ENCODE data around the gene KIFBP.
"Not testable (repeated sequence)": the region's sequence is repeated elsewhere in the genome, so short reads cannot be mapped to it uniquely, and the experiment has no call there.

Gene KIFBP

GRCh38 chr10:69005704-69006485, 17.3 kb downstream of the KIFBP start:
- DNase-seq (ENCODE audit: low spot score): no peak

DNA sequence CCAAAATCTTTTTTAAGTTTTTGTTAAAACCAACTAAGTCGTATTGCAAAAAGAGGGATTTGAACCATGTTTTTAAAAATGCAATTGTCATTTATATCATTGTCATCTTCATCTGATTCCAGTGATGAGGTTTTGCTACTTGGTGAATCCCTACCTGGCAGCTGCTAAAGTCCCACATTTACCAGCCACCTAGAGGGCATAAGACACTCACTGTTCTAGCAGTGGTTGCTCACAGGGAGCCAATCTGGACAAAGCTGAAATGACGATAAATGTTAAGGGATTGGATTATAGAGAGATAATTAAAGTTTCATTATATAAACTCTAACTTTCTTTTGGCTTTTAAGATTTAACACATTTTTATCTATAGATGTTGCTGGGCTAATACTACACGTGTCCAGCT, 18.7 kb downstream of the KIFBP start:
- DNase-seq (ENCODE audit: low spot score): no peak

DNA sequence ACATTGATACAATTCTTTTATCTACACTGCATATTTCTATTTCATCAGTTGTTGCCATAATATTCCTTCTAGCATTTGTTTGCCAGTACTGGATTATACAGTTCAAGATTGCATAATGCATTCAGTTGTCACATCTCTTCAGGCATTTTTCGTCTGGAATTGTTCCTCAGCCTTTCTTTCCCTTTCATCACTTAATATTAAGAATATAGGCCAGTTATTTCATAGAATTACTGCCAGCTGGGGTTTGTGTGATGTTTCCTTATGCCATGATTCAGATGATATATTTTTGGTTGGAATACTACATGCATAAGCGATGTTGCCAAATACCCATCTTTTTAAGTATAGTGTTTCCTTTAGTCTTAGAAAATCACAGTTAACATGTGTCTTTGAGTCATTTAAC, 20.8 kb downstream of the KIFBP start:
- no peak for DNase-seq (ENCODE audit: low spot score)

DNA sequence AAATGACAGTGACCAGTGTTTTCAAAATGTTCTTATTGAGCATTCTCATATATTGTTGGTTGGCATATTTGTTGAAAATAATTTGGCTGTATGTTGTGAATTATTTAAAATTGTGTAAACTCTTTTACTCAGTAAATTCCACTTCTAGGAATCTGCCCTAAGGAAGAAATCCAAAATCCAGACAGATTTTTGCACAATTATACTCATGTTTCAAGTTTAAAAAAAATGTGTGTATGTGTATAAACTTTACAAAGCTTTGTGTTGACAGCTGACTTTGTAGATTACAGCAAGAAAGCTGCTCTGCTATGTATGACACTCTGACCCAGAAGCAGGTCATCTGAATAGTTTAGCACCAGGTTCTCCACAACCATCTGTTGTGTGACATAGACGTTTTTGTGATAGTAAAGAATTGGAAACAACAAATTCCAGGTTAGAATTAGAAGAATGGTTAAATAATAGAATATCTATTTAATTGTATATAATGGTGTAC, 21.6 kb downstream of the KIFBP start:
- no peak for DNase-seq (ENCODE audit: low spot score)

DNA sequence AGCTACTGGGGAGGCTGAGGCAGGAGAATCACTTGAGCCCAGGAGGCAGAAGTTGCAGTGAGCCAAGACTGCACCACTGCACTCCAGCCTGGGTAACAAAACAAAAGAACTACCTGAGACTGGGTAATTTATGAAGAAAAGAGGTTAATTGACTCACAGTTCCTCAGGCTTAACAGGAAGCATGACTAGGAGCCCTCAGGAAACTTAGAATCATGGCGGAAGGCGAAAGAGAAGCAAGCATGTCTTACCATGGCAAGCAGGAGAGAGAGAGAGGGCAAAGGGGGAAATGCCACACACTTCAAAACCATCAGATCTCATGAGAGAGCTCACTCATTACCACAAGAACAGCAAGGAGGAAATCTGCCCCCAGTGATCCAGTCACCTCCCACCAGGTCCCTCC, 24.2 kb downstream of the KIFBP start:
- DNase-seq (ENCODE audit: low spot score): not testable (repeated sequence)

DNA sequence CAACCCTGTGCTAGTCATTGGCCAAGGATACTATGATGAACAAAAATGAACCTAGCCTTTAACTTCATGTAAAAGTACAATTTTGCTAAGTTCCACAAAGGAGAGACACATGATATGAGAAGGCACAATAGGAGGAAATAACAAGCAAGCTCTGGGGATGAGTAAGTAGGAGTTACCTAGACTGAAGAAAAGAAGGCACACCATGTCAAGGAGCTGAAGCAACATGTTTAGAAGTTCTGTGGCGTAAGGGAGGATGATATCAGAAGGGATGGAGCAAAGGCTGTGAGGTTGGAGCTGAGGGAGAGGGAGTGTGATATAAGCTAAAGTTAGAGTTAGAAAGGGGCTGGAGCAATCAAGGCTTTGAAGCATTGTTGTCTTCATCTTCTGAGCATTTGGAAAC, 25.6 kb downstream of the KIFBP start:
- DNase-seq (ENCODE audit: low spot score): no peak

- no peak for DNase-seq (ENCODE audit: low spot score)
Observed at GRCh38 chr10:69018613-69019012, 30.0 kb downstream of the KIFBP start.

- DNase-seq (ENCODE audit: low spot score): no peak
Observed at GRCh38 chr10:69022611-69023010, 34.0 kb downstream of the KIFBP start.

- no peak for DNase-seq (ENCODE audit: low spot score)
Observed at GRCh38 chr10:69025370-69025896, 36.8 kb downstream of the KIFBP start.

DNA sequence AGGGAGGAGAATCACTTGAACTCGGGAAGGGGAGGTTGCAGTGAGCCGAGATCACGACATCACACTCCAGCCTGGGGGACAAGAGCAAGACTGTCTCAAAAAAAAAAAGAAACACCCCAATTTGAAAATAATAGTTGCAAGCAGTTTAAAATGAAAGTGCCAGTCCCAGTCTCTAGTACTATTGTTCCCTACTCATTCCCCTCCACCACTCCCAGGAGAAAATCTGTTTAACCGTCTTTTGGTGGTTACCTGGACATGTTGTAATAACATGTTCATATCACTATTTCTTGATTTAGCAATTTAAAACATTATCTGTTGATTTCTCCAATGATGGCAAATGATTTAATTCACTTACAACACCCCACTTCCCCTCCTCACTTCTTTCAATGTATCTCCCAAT, 44.7 kb downstream of the KIFBP start:
- no peak for DNase-seq (ENCODE audit: low spot score)

GRCh38 chr10:69037489-69037888, 48.9 kb downstream of the KIFBP start:
- no peak for DNase-seq (ENCODE audit: low spot score)

DNA sequence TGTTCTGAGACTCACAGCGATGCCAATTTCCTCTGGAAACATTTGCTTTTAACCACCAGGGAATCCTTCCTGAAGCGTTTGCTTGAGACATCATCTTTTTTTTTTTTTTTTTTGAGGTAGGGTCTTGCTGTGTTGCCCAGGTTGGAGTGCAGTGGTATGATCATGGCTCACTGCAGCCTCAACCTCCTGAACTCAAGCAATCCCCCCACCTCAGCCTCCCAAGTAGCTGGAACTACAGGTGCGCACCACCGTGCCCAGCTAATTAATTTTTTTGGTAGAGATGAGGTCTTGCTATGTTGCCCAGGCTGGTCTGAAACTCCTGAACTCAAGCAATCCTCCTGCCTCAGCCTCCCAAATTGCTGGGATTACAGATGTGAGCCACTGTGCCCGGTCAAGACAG, 52.3 kb downstream of the KIFBP start:
- not testable (repeated sequence) for DNase-seq (ENCODE audit: low spot score)

DNA sequence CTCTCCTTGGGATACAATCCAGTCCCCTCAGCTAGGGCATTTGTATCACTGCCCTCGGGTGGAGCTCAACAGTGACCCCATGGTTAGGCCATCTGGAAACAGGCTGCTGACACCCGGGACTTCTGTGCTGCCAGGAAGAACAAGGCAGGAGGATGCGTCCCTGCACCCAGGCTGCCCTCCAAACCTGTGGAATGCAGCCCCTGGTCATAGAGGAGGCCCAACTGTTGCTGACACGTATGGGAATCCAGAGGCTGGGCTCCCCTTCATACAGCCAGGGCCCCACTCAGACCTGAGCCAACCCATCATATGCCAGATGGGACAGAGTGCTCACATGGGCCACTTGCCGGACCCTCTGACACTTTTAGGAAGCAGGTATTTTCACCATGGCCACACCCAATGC, 53.8 kb downstream of the KIFBP start:
- no peak for DNase-seq (ENCODE audit: low spot score)

DNA sequence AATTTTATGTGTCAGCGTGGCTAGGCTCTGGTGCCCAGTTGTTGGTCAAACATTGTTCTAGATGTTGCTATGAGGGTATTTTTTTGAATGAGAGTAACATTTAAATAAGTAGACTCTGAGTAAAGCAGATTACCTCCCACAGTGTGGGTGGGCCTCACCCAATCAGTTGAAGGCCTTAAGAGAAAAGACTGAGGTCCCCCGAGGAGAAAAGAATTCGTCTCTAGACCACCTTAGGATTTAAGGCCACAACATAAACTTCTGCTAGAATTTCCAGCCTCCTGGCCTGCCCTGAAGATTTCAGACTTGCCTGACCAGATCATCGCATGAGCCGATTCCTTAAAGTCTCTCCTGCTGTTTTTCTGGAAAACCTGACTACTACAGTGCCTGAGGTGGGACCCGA, 54.2 kb downstream of the KIFBP start:
- DNase-seq (ENCODE audit: low spot score): no peak

DNA sequence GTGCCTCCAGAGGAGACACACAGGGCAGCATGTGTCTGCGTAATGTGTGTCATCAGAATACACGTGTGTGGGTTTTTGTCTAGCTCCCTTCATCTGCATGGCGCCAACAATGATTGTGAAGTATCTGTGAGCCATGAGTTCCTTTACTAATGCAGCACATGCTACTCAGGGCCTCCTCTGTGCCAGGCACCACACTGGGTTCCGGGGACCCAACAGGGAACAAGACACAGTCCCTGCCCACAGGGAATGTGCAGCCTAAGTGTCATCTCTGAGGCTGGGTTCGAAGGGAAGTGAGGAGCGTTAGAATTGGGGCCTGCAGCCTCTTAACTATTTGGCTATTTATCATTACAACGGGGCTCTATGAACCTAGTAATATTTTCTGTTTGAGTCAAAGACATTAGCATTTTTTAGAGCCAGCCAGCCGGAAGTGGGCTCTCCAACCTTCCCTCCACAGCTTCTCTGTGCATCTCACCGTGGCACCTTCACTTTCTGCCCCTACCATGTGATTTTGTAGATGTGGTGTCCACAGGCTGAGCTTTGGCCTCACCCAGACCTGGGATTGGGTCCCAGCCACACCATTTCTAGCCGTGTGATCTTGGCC, 55.4 kb downstream of the KIFBP start:
- DNase-seq (ENCODE audit: low spot score): peak; percentile 30

DNA sequence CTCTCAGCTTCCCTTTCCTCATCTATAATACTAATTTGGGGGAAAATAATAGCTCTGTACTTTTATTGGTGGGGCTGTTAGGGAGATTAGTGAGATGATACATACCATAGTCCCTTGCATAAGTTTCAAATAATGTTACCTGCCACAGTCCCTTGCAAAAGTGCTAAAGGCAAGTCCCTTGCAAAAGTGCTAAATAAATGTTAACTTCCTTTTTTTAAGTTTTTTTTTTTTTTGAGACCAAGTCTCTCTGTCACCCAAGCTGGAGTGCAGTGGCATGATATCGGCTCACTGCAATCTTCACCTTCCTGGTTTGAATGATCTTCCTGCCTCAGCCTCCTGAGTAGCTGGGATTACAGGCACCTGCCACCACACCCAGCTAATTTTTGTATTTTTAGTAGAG, 55.9 kb downstream of the KIFBP start:
- no peak for DNase-seq (ENCODE audit: low spot score)

DNA sequence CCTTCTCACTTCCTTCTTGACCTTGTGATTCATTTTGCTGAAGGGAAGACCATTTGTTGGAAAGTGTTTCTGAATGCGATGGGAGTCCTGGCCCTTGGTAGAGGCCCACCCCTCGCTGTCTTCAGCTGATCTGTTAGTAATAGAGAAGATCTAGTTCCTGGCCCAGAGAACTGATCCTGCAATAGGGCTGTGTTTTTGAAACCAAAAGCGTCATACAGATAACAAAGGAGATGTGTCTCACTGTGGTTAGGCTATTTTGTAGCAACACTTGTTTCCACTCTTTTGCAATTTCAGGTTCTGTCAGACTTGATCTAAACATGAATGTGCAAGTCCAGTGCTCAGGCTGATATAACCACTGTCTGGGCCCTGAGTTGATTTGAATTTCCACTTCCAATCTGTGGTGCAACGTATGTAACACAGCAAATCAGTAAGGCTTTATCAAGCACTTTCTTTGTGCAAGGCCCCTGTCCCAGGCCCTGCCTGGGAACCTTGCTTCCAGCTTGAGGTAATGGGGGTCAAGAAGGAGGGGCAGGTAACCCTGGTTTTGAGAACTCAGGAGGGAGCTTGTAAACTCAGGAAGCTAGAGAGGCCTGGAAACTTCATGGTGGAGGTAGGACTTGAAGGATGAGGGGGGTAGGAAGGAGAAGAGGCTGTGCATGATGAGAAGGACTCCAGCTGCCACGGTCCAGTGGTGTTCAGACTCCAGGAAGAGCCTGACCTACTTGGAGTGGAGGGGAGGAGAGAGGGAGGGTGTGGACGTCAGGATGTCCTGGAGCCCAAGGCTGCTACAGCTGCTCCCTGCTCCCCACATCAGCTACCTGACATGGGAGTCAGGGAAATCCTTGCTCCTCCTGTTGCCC, 57.1 kb downstream of the KIFBP start:
- DNase-seq (ENCODE audit: low spot score): peak; percentile 70

DNA sequence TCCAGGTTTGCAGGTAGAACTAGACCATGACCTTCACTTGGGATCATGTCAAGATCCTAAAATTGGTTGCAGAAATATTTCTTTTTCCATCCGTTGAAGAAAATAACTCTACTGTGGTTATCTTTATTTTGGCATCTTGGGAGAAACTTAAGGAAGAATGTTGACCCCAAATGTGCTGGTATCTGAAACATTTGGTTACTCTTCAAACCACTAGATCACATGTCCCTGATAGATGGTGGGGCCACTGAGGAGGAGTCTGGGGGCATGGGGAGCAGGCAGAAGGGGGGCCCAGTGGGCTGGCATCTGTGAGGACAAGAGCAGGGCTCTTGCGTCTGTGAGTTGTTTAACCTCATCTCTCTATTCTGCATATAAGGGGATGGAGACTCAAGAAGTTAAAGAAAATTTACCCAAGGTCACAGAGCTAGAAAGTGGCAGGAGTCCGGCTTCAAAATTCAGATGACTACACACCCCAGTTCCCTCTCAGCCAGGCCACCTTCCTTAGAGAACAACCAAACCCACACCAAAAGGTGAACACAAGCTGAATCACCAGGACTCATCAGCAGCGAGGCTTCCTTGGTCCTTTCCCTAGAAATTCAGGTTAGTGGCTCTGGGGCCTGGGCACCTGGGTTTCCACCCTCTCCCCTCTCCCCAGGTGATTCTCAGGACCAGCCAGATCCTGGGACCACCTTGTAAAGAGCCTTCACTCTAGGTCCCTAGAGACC, 58.7 kb downstream of the KIFBP start:
- no peak for DNase-seq (ENCODE audit: low spot score)

GRCh38 chr10:69048103-69048502, 59.5 kb downstream of the KIFBP start:
- peak; percentile 49 for DNase-seq (ENCODE audit: low spot score)

DNA sequence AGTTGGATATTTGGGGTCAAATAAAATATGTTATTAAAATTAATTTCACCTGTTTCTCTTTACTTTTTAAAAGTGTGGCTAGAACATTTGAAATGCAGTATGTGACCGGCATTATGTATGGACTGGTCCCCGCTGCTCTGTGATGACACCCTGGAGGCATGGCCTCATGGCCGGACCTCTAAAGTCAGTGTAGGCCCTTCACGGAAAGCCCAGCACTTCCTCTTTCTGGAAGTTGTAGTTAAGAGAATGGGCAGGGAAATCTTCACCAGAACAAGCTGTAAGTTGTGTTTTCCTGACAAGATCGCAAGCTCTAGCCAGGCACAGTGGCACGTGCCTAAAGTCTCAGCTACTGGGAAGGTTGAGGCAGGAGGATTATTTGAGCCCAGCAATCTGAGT, 61.0 kb downstream of the KIFBP start:
- DNase-seq (ENCODE audit: low spot score): no peak

DNA sequence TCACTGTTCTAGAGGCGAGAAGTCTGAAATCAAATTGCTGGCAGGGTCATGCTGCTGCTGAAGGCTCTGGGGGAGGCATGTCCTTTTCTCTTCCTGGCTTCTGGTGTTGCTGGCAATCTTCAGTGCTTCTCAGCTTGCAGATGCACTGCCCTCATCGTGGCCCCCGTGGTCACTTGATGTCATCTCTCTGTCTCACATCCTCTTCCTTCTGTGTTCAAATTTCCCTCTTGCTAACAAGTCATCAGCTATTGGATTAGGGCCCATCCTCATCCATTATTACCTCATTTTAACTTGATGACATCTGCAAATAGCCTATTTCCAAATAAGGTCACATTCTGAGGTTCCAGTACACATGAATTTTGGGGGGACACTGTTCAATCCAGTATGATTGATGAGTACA, 62.7 kb downstream of the KIFBP start:
- DNase-seq (ENCODE audit: low spot score): peak; percentile 53
